GM12878 (cell line): ENCODE measurements around the gene NLRC5. TPM values are rescaled to one million over a fixed set of nuclear protein-coding genes. Genes with fewer than 3 reads are reported as not detected.
"Not testable (repeated sequence)": the region's sequence is repeated elsewhere in the genome, so short reads cannot be mapped to it uniquely, and the experiment has no call there.

Source experiments
- ATAC-seq: fragments of 200-7000 bp; cut with Tn5 transposase; 3 replicates; pipeline ENCODE4 v1.9.1; 2020; ENCODE audit warnings: mild to moderate bottlenecking, moderate library complexity
- BruUV-seq: library from RNA; stranded (reverse); fragments of 400-500 nt; replicated peaks from 2 replicates; lab custom pipeline; 2021; lab: Mats Ljungman, UMichigan
- CTCF ChIA-PET: fragments of 300-600 bp; sonication (Branson Sonifier 250); formaldehyde crosslinking; extraction: SDS; loops from one replicate; lab custom pipeline; 2021; ENCODE audit warnings: inconsistent platforms; lab: Yijun Ruan, JAX
- POLR2A ChIA-PET: fragments of 350-600 bp; formaldehyde crosslinking; extraction: SDS; loops from one replicate; lab custom pipeline; 2021; ENCODE audit warnings: inconsistent platforms; lab: Charles Lee
- RAD21 ChIA-PET: fragments of 300-600 bp; sonication (Branson Sonifier 250); formaldehyde crosslinking; loops from one replicate; lab custom pipeline; 2023; ENCODE audit warnings: antibody characterized with exemption; ENCODE audit not compliant: unreplicated experiment; lab: Charles Lee
- SMC1A ChIA-PET: fragments of 300-600 bp; sonication (Branson Sonifier 250); formaldehyde crosslinking; loops from one replicate; lab custom pipeline; 2023; ENCODE audit not compliant: unreplicated experiment, uncharacterized antibody; lab: Charles Lee
- DNase-seq: peaks from one replicate; pipeline ENCODE4 v3.0.0-alpha.2; 2011; ENCODE audit warnings: low read depth, low spot score
- FAIRE-seq: peaks from 3 replicates; lab custom pipeline; 2011; peaks lifted over from hg19 to GRCh38; lab: Jason Lieb, UNC
- H2AFZ ChIP-seq: 2 replicates; pipeline ENCODE4 v1.6.0; 2011; ENCODE audit warnings: low read depth, low read length, control low read depth; ENCODE audit not compliant: control insufficient read depth
- H3K27ac ChIP-seq: 2 replicates; pipeline ENCODE4 v1.5.1; 2011; ENCODE audit warnings: control low read depth; ENCODE audit not compliant: control insufficient read depth, insufficient read depth
- H3K27me3 ChIP-seq, 2 experiments: replicated peaks in 1 of 2; 2 replicates each; pipeline versions ENCODE4 v1.6.0 to v1.6.1; 2011; ENCODE audit warnings: low read length in 1 of 2; ENCODE audit not compliant: control insufficient read depth in 2 of 2, insufficient read depth in 2 of 2
- H3K36me3 ChIP-seq, 2 experiments: 2 replicates each; pipeline ENCODE4 v1.5.1; 2011; ENCODE audit warnings: low read length in 1 of 2; ENCODE audit not compliant: control insufficient read depth in 2 of 2, insufficient read depth in 2 of 2
- H3K4me1 ChIP-seq: 2 replicates; pipeline ENCODE4 v1.6.1; 2011; ENCODE audit warnings: mild to moderate bottlenecking, low read length, moderate library complexity, mixed read lengths; ENCODE audit not compliant: control insufficient read depth, insufficient read depth
- H3K4me2 ChIP-seq: 2 replicates; pipeline ENCODE4 v1.6.0; 2011; ENCODE audit warnings: control low read depth; ENCODE audit not compliant: control insufficient read depth, insufficient read depth
- H3K4me3 ChIP-seq: fragments of 200-600 bp; sonication (generic); 2 replicates; pipeline ENCODE4 v1.5.1; 2016
- H3K79me2 ChIP-seq: 2 replicates; pipeline ENCODE4 v1.6.0; 2011; ENCODE audit warnings: low read length; ENCODE audit not compliant: control insufficient read depth, insufficient read depth
- H3K9ac ChIP-seq: 2 replicates; pipeline ENCODE4 v1.8.0; 2011; ENCODE audit warnings: low read length, control low read depth, mixed read lengths; ENCODE audit not compliant: control insufficient read depth, insufficient read depth
- H3K9me3 ChIP-seq: replicated peaks from 3 replicates; pipeline ENCODE4 v1.5.1; 2011; ENCODE audit warnings: mild to moderate bottlenecking, low read length; ENCODE audit not compliant: control insufficient read depth, insufficient read depth
- H4K20me1 ChIP-seq: 2 replicates; pipeline ENCODE4 v1.6.0; 2011; ENCODE audit not compliant: control insufficient read depth, insufficient read depth
- IKZF2 ChIP-seq, 2 experiments: fragments of 450-650 bp; IDR thresholded peaks; 2 replicates each; pipeline ENCODE4 v1.6.1; 2017; ENCODE audit warnings: mild to moderate bottlenecking in 2 of 2, moderate library complexity in 2 of 2
- KAT2A ChIP-seq: conservative IDR thresholded peaks from 2 replicates; pipeline ENCODE4 v1.6.1; 2011; ENCODE audit warnings: low read depth, low read length; ENCODE audit not compliant: control insufficient read depth
- NFYA ChIP-seq: IDR thresholded peaks from 2 replicates; pipeline ENCODE4 v1.6.1; 2011; ENCODE audit warnings: low read depth, mild to moderate bottlenecking, low read length, improper control_type of control experiment, borderline replicate concordance
- NKRF ChIP-seq: fragments of 450-650 bp; conservative IDR thresholded peaks from 2 replicates; pipeline ENCODE4 v1.6.1; 2017; ENCODE audit warnings: mild to moderate bottlenecking, moderate library complexity
- POU2F2 ChIP-seq: IDR thresholded peaks from 3 replicates; pipeline ENCODE4 v1.6.1; 2011; ENCODE audit warnings: low read depth, mild to moderate bottlenecking, low read length, borderline replicate concordance
- RAD51 ChIP-seq: fragments of 450-650 bp; IDR thresholded peaks from 2 replicates; pipeline ENCODE4 v1.6.1; 2016; ENCODE audit warnings: moderate library complexity, mild to moderate bottlenecking, inconsistent platforms
- RB1 ChIP-seq: fragments of 450-650 bp; formaldehyde crosslinking; IDR thresholded peaks from 2 replicates; pipeline ENCODE4 v1.6.1; 2017; ENCODE audit warnings: mild to moderate bottlenecking, borderline replicate concordance
- SMAD1 ChIP-seq: fragments of 450-650 bp; IDR thresholded peaks from 2 replicates; pipeline ENCODE4 v1.6.1; 2018; ENCODE audit warnings: mild to moderate bottlenecking, low read depth; ENCODE audit not compliant: partially characterized antibody
- WGBS: methylation state at CpG from one replicate; pipeline ENCODE4 v1.1.6; 2016; ENCODE audit warnings: low lambda C conversion rate; ENCODE audit not compliant: insufficient replicate concordance, insufficient coverage; ENCODE audit errors: missing lambda C conversion rate; 5-methylcytosine and 5-hydroxymethylcytosine counted together
- in situ Hi-C: fragments of 300-500 bp; cut with MboI; formaldehyde crosslinking; loops from 9 replicates; pipeline ENCODE4 v1.14.3; 2018; ENCODE audit warnings: mixed read lengths
- intact Hi-C: fragments of 100-400 bp; cut with micrococcal nuclease; formaldehyde crosslinking; loops from one replicate; pipeline ENCODE4 v1.14.2; 2022; ENCODE audit not compliant: unreplicated experiment
- polyA plus RNA-seq, 11 experiments: library from polyadenylated mRNA; depleted of rRNA in 4 of 11; unstranded in 6 of 11; stranded (reverse) in 5 of 11; fragments of >200 nt; fragmentation: Nextera tagmentation in 4 of 11; fragmentation: Illumina TruSeq in 1 of 11; extraction: Ambion mirVana in 4 of 11; extraction: Trizol in 1 of 11; gene quantifications; 1 replicate in 1 of 11; 2 replicates in 10 of 11; pipeline versions ENCODE4 v1.2.1 to v1.2.3, GENCODE V29; 2011 to 2016; ENCODE audit warnings: inconsistent platforms in 2 of 11, missing spikeins in 2 of 11, low read depth in 1 of 11
- total RNA-seq, 4 experiments: library from RNA; depleted of rRNA in 3 of 4; stranded (reverse); fragments of >200 nt in 3 of 4; fragmentation: Illumina TruSeq in 1 of 4; extraction: Trizol in 1 of 4; gene quantifications; 2 replicates each; pipeline versions ENCODE4 v1.2.1 to v1.2.3, GENCODE V29; 2013 to 2021

The NLRC5 gene
- total and polyA plus RNA-seq, 10 of the 15 experiments (the other 5 are each of a cell fraction or from before 2014, with no cell fraction given) = 13.1 to 105 (median 57.3) TPM

- SMC1A ChIA-PET = interaction anchor here (0.6 to 20.8 kb wide), 14 partner anchors 9 to 584 kb away, joined by 3 to 604 read pairs (median 4); partner anchors contain the start of genes CETP and NLRC5
- DNase-seq, H3K36me3 ChIP-seq, H3K4me2 ChIP-seq, ATAC-seq, intact Hi-C loops, H3K27me3 ChIP-seq, H3K27ac ChIP-seq, H3K9ac ChIP-seq, H3K9me3 ChIP-seq, H4K20me1 ChIP-seq, BruUV-seq, in situ Hi-C loops, H2AFZ ChIP-seq, H3K4me3 ChIP-seq: not testable (repeated sequence)
- RAD21 ChIA-PET = interaction anchor here (0.6 to 22.0 kb wide), 10 partner anchors 10 to 95 kb away, joined by 3 to 473 read pairs (median 6); partner anchors contain the start of gene NLRC5
- 0% methylated on average over 2 of the region's 2 CpGs for WGBS
- H3K79me2 ChIP-seq = peaks cover 58% of the 10 kb centered on the region
- POLR2A ChIA-PET = interaction anchor here (0.5 to 5.1 kb wide), 14 partner anchors 10 to 72 kb away, joined by 3 to 68 read pairs (median 6); partner anchors contain the start of gene NLRC5
- TF ChIP-seq NKRF = 0 out of 2 replicates have a peak, but pooled peaks have one; percentile 9
- H3K4me1 ChIP-seq = peaks cover 67% of the 10 kb centered on the region
- peak; percentile 41 for FAIRE-seq
- CTCF ChIA-PET = interaction anchor here (0.5 to 7.0 kb wide), 14 partner anchors 7 to 75 kb away, joined by 3 to 55 read pairs (median 5); partner anchors contain the start of gene NLRC5
Measured at GRCh38 chr16:57005597-57005996, 16.2 kb downstream of the NLRC5 start.

- RAD21 ChIA-PET = interaction anchor here (1.0 to 22.0 kb wide), 5 partner anchors 28 to 75 kb away, joined by 3 to 473 read pairs (median 12); partner anchors contain the start of genes HERPUD1 and NLRC5
- DNase-seq = no peak
- intact Hi-C loops = no loop called here
- no peaks in the 10 kb centered on the region for H4K20me1 ChIP-seq
- H3K27ac ChIP-seq = peak overlapping the region; percentile 62
- CTCF ChIA-PET = interaction anchor here (0.9 to 7.0 kb wide), 6 partner anchors 12 to 42 kb away, joined by 3 to 55 read pairs (median 4); no protein-coding TSS in a partner anchor
- no peak overlapping the region for H3K4me3 ChIP-seq
- peak overlapping the region; percentile 15; the same call in 1 of the 2 replicates for H2AFZ ChIP-seq
- H3K27me3 ChIP-seq = no peaks in the 10 kb centered on the region
- H3K9ac ChIP-seq = no peak overlapping the region
- 12% methylated on average over 5 of the region's 5 CpGs for WGBS
- H3K4me1 ChIP-seq = peaks cover 73% of the 10 kb centered on the region
- in situ Hi-C loops = no loop called here
- FAIRE-seq = no peak
- peaks cover 57% of the 10 kb centered on the region for H3K79me2 ChIP-seq
- ATAC-seq = no peak
- H3K4me2 ChIP-seq = peak overlapping the region; percentile 28; the same call in 1 of the 2 replicates
- H3K9me3 ChIP-seq = no peaks in the 10 kb centered on the region
- SMC1A ChIA-PET = interaction anchor here (0.9 to 20.8 kb wide), 11 partner anchors 8 to 296 kb away, joined by 3 to 604 read pairs (median 4); partner anchors contain the start of genes CETP and NLRC5
- no TSS peak for BruUV-seq
- H3K36me3 ChIP-seq = no peaks in the 10 kb centered on the region; a peak in 2 of 4 replicates
- POLR2A ChIA-PET = interaction anchor here (0.7 to 6.6 kb wide), 12 partner anchors 8 to 63 kb away, joined by 3 to 40 read pairs (median 4); partner anchors contain the start of gene NLRC5
- TF ChIP-seq NFYA = no peak
- TF ChIP-seq POU2F2 = peak; percentile 22; the same call in 1 of the 3 replicates
- TF ChIP-seq SMAD1 = no peak
- TF ChIP-seq IKZF2 (IDR thresholded peaks at IDR 0.05) = 0 out of 4 replicates have a peak, but pooled peaks of 1 of the 2 experiments have one; percentile 33
- TF ChIP-seq RAD51 = no peak
- no peak for TF ChIP-seq KAT2A
- no peak for TF ChIP-seq RB1
Measured at GRCh38 chr16:57007050-57007449, 17.7 kb downstream of the NLRC5 start.
